DOHH2 (cell line): Measurements from ENCODE around the gene ZNF609.

Experiments
- H3F3A ChIP-seq: fragments of 200-600 bp; sonication (generic), shearing (Covaris generic); 2 replicates; pipeline ENCODE4 v1.6.0; 2016; ENCODE audit warnings: antibody characterized with exemption, mild to moderate bottlenecking; ENCODE audit not compliant: control insufficient read depth, insufficient read depth
- H3K27ac ChIP-seq: fragments of 200-600 bp; sonication (generic); 2 replicates; pipeline ENCODE4 v1.5.1; 2014; ENCODE audit warnings: low read depth, mild to moderate bottlenecking, low read length, moderate library complexity
- H3K27me3 ChIP-seq: fragments of 200-600 bp; sonication (generic); 2 replicates; pipeline ENCODE4 v1.6.1; 2014; ENCODE audit warnings: mild to moderate bottlenecking, low read length, mixed read lengths; ENCODE audit not compliant: control insufficient read depth
- H3K36me3 ChIP-seq: fragments of 200-600 bp; sonication (generic); 2 replicates; pipeline ENCODE4 v1.6.1; 2014; ENCODE audit warnings: mild to moderate bottlenecking, low read length, moderate library complexity, mixed read lengths; ENCODE audit not compliant: control insufficient read depth
- H3K4me1 ChIP-seq: fragments of 200-600 bp; sonication (generic); 2 replicates; pipeline ENCODE4 v1.6.1; 2014; ENCODE audit warnings: mild to moderate bottlenecking, low read length, mixed read lengths; ENCODE audit not compliant: control insufficient read depth
- H3K4me2 ChIP-seq: fragments of 200-600 bp; sonication (generic); 2 replicates; pipeline ENCODE4 v1.6.0; 2014; ENCODE audit warnings: mild to moderate bottlenecking, low read length, moderate library complexity
- H3K4me3 ChIP-seq: fragments of 200-600 bp; sonication (generic); 2 replicates; pipeline ENCODE4 v1.5.1; 2014; ENCODE audit warnings: mild to moderate bottlenecking, low read length, mixed read lengths
- H3K79me2 ChIP-seq: fragments of 200-600 bp; sonication (generic); 2 replicates; pipeline ENCODE4 v1.6.1; 2014; ENCODE audit warnings: mild to moderate bottlenecking, low read length, mixed read lengths; ENCODE audit not compliant: control insufficient read depth
- H3K9me2 ChIP-seq: fragments of 200-600 bp; sonication (generic); replicated peaks from 2 replicates; pipeline ENCODE4 v1.6.1; 2014; ENCODE audit warnings: mild to moderate bottlenecking, low read length, mixed read lengths; ENCODE audit not compliant: control insufficient read depth
- H3K9me3 ChIP-seq: fragments of 200-600 bp; sonication (generic); 2 replicates; pipeline ENCODE4 v1.6.1; 2014; ENCODE audit warnings: antibody characterized with exemption, low read length, mixed read lengths; ENCODE audit not compliant: control insufficient read depth, insufficient read depth
- H4K20me1 ChIP-seq: fragments of 200-600 bp; sonication (generic); 2 replicates; pipeline ENCODE4 v1.6.0; 2014; ENCODE audit warnings: low read depth, mild to moderate bottlenecking, antibody characterized with exemption, low read length, moderate library complexity; ENCODE audit not compliant: control insufficient read depth, insufficient read depth
- EZH2phosphoT487 ChIP-seq: fragments of 200-600 bp; sonication (generic); IDR thresholded peaks from 2 replicates; pipeline ENCODE4 v1.6.1; 2017; ENCODE audit warnings: borderline replicate concordance, mild to moderate bottlenecking, antibody characterized with exemption, low read length, moderate library complexity, mixed read lengths
- TF ChIP-seq, protein P1 (sequence below): fragments of 200-600 bp; sonication (generic); IDR thresholded peaks from one replicate; pipeline ENCODE4 v1.5.1; 2014; ENCODE audit warnings: antibody characterized with exemption, mild to moderate bottlenecking, low read depth, low read length; ENCODE audit not compliant: poor library complexity, severe bottlenecking

ZNF609 gene

DNA sequence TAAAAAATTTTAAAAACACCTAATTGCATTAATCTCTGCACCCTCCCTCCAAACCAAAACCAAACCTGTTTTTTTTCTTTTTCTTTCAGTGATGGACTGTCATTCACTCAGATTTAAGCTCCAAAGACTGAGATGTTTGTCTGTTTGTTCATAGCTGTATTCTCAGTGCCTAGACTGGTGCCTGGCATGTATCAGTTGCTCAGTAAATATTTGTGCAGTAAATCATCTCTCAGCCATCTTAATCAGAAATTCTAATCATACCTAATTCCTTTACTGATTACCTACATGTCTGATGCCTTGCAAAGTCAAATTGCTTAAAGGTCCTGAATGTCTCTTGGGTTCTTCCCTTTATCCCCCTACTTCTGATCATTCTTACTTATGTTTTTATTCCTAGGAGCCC lies 138.8 kb downstream of the ZNF609 start:
- peaks cover 60% of the 10 kb centered on the region for H3K79me2 ChIP-seq
- H3K4me1 ChIP-seq = peaks cover 59% of the 10 kb centered on the region
- H3K4me3 ChIP-seq = no peak overlapping the region
- H3K4me2 ChIP-seq = no peak overlapping the region
- no peaks in the 10 kb centered on the region for H3K9me3 ChIP-seq
- TF ChIP-seq, protein P1, sequence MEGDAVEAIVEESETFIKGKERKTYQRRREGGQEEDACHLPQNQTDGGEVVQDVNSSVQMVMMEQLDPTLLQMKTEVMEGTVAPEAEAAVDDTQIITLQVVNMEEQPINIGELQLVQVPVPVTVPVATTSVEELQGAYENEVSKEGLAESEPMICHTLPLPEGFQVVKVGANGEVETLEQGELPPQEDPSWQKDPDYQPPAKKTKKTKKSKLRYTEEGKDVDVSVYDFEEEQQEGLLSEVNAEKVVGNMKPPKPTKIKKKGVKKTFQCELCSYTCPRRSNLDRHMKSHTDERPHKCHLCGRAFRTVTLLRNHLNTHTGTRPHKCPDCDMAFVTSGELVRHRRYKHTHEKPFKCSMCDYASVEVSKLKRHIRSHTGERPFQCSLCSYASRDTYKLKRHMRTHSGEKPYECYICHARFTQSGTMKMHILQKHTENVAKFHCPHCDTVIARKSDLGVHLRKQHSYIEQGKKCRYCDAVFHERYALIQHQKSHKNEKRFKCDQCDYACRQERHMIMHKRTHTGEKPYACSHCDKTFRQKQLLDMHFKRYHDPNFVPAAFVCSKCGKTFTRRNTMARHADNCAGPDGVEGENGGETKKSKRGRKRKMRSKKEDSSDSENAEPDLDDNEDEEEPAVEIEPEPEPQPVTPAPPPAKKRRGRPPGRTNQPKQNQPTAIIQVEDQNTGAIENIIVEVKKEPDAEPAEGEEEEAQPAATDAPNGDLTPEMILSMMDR = no peak
- TF ChIP-seq EZH2phosphoT487 = no peak
- peaks cover 8% of the 10 kb centered on the region; the same call in 1 of the 2 replicates for H3F3A ChIP-seq
- H3K36me3 ChIP-seq = no peaks in the 10 kb centered on the region
- no peaks in the 10 kb centered on the region for H3K9me2 ChIP-seq
- H3K27me3 ChIP-seq = no peaks in the 10 kb centered on the region
- no peak overlapping the region for H3K27ac ChIP-seq
- H4K20me1 ChIP-seq = no peaks in the 10 kb centered on the region; the same call in 1 of the 2 replicates

DNA sequence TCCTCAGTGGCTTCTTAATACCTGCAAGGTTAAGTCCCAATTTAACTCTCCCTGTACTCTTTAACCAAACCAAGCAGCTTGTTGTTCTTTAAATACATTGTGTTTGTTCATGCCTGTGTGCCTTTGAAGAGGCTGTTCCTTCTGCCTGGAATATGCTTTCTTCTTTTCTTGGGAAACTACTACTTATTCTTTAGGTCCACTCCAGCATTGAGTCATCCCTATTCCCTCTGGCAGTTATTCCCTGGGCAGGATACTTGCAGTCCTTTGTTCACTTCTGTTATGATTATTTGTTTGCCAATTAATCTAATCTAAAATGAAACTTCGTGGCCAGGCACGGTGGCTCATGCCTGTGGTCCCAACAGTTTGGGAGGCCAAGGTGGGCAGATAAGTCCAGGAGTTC lies 139.3 kb downstream of the ZNF609 start:
- Histone ChIP-seq H3F3A (peaks cover 8% of the 10 kb centered on the region; the same call in 1 of the 2 replicates), H3K27me3 (no peaks in the 10 kb centered on the region), H3K36me3 (no peaks in the 10 kb centered on the region), H3K27ac (no peak overlapping the region), H3K9me2 (no peaks in the 10 kb centered on the region), H3K4me2 (no peak overlapping the region), H4K20me1 (no peaks in the 10 kb centered on the region; the same call in 1 of the 2 replicates), H3K9me3 (no peaks in the 10 kb centered on the region), H3K4me1 (peaks cover 61% of the 10 kb centered on the region), H3K79me2 (peaks cover 62% of the 10 kb centered on the region), H3K4me3 (no peak overlapping the region)
- TF ChIP-seq, protein P1 = no peak
- no peak for TF ChIP-seq EZH2phosphoT487

DNA sequence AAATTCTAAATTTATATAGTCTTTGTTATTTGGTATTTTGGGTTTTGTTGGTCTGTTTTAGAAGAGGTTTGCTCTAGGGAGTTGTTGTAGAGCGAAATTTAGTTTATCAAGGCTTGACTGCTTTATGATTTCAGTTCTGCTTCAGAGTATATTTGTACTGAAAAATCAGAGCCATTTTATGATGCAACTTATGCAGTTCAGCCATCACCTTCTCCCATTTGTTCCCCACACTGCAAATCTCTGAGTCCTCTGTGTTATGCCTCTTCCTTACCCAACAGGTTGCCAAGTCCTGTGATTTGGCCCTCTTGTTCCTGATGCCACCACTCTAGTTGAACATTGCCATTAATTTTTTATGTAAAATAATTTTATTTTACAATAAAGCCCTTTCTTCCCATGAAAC lies 140.4 kb downstream of the ZNF609 start:
- TF ChIP-seq, protein P1 = no peak
- no peak for TF ChIP-seq EZH2phosphoT487
- H3K27ac ChIP-seq = no peak overlapping the region
- H3K4me2 ChIP-seq = peak overlapping the region; percentile 20; the same call in 1 of the 2 replicates

More for the DNA sequence above, 140.4 kb downstream of the ZNF609 start:
- Histone ChIP-seq H3K4me1 (peaks cover 61% of the 10 kb centered on the region), H3K9me3 (no peaks in the 10 kb centered on the region), H3F3A (peaks cover 8% of the 10 kb centered on the region; the same call in 1 of the 2 replicates), H3K79me2 (peaks cover 69% of the 10 kb centered on the region), H4K20me1 (no peaks in the 10 kb centered on the region; the same call in 1 of the 2 replicates), H3K27me3 (no peaks in the 10 kb centered on the region), H3K4me3 (no peak overlapping the region), H3K36me3 (no peaks in the 10 kb centered on the region), H3K9me2 (no peaks in the 10 kb centered on the region)
